K562 (cell line): ENCODE data around the gene NUP98. TPM values are rescaled to one million over a fixed set of nuclear protein-coding genes. Genes with fewer than 3 reads are reported as not detected.
A peak's percentile ranks its signal among the peaks of the same experiment; 100 is the strongest.

Source experiments
- CBX3 ChIP-seq, 2 experiments: IDR thresholded peaks; 1 replicate in 1 of 2; 2 replicates in 1 of 2; pipeline ENCODE4 v1.6.1; 2012; ENCODE audit warnings: inconsistent platforms in 2 of 2, low read length in 2 of 2, borderline replicate concordance in 1 of 2, control low read depth in 1 of 2
- CEBPG ChIP-seq, 3 experiments: fragments of 200-800 bp in 1 of 3; sonication (Bioruptor generic) in 1 of 3; sonication (generic) in 1 of 3; formaldehyde crosslinking in 1 of 3; IDR thresholded peaks in 2 of 3; conservative IDR thresholded peaks in 1 of 3; 2 replicates each; pipeline versions ENCODE4 v1.6.1 to v1.8.0; 2016 to 2022; ENCODE audit warnings: missing compliant biosample characterization in 2 of 3, missing genetic modification characterization in 2 of 3, mild to moderate bottlenecking in 1 of 3, missing genetic modification reagents in 1 of 3
- HMG20A ChIP-seq: fragments of 450-650 bp; formaldehyde crosslinking; conservative IDR thresholded peaks from 2 replicates; pipeline ENCODE4 v1.4.0; 2020; ENCODE audit warnings: mild to moderate bottlenecking, mixed read lengths
- RBM34 ChIP-seq: fragments of 200-400 bp; formaldehyde crosslinking; IDR thresholded peaks from 2 replicates; pipeline ENCODE4 v1.6.1; 2018; ENCODE audit warnings: low read length, borderline replicate concordance; ENCODE audit not compliant: insufficient read depth
- RHOXF2B ChIP-seq: fragments of 250-450 bp; sonication (Bioruptor Pico); conservative IDR thresholded peaks from 2 replicates; pipeline ENCODE4 v1.5.1; 2021
- TFAP4 ChIP-seq: sonication (generic); formaldehyde crosslinking; IDR thresholded peaks from 2 replicates; pipeline ENCODE4 v1.8.0; 2022; ENCODE audit warnings: missing genetic modification reagents, mild to moderate bottlenecking, moderate library complexity, borderline replicate concordance
- TRIM28 ChIP-seq: fragments of 450-650 bp; IDR thresholded peaks from 2 replicates; pipeline ENCODE4 v1.6.1; 2017
- ZFX ChIP-seq: sonication (generic); formaldehyde crosslinking; IDR thresholded peaks from 2 replicates; pipeline ENCODE4 v1.8.0; 2022; ENCODE audit warnings: mild to moderate bottlenecking, missing genetic modification reagents, moderate library complexity
- ZNF174 ChIP-seq: fragments of 250-450 bp; sonication (Bioruptor Pico); IDR thresholded peaks from 2 replicates; pipeline ENCODE4 v1.4.0; 2020; ENCODE audit warnings: mild to moderate bottlenecking
- ZNF668 ChIP-seq: fragments of 250-450 bp; sonication (Bioruptor Pico); IDR thresholded peaks from 2 replicates; pipeline ENCODE4 v1.8.0; 2022; ENCODE audit warnings: mild to moderate bottlenecking, inconsistent platforms
- polyA plus RNA-seq, 8 experiments: library from polyadenylated mRNA; depleted of rRNA in 4 of 8; stranded (reverse) in 5 of 8; unstranded in 3 of 8; fragments of >200 nt; fragmentation: Nextera tagmentation in 2 of 8; fragmentation: Illumina TruSeq in 1 of 8; extraction: Ambion mirVana in 2 of 8; extraction: Trizol in 1 of 8; gene quantifications; 2 replicates each; pipeline versions ENCODE4 v1.2.1 to v1.2.3, GENCODE V29; 2011 to 2014; ENCODE audit warnings: inconsistent platforms in 1 of 8, missing spikeins in 1 of 8
- total RNA-seq, 7 experiments: library from RNA; depleted of rRNA in 6 of 7; stranded (reverse); fragments of >200 nt in 6 of 7; fragmentation: Illumina TruSeq in 2 of 7; extraction: Trizol in 2 of 7; gene quantifications; 2 replicates each; pipeline versions ENCODE4 v1.2.1 to v1.2.3, GENCODE V29; 2011 to 2021; ENCODE audit warnings: low replicate concordance in 1 of 7
- TF ChIP-seq, protein P1 (sequence below): fragments of 250-450 bp; sonication (Bioruptor Pico); IDR thresholded peaks from 2 replicates; pipeline ENCODE4 v1.9.0; 2021; ENCODE audit warnings: mild to moderate bottlenecking, inconsistent platforms

Gene NUP98
- total and polyA plus RNA-seq, 9 of the 15 experiments (the other 6 are each of a cell fraction or from before 2014, with no cell fraction given): 45.1 to 196 (median 130) TPM

- TF ChIP-seq ZFX (peak; percentile 88), CEBPG (CRISPR knock-in tag; IDR thresholded peaks at IDR 0.05) (0 out of 2 replicates have a peak, but pooled peaks have one; percentile 5), CEBPG (tag; conservative IDR thresholded peaks at IDR 0.05 in 1 of 2, IDR thresholded peaks at IDR 0.05 in 1 of 2) (no peak), ZNF174 (no peak), TFAP4 (CRISPR knock-in tag) (peak; percentile 38; the same call in 1 of the 2 replicates), HMG20A (CRISPR knock-in tag) (no peak), TRIM28 (no peak), RBM34 (no peak), ZNF668 (CRISPR knock-in tag) (no peak), RHOXF2B (CRISPR knock-in tag) (no peak), CBX3 (IDR thresholded peaks at IDR 0.05; ENCODE audit: borderline replicate concordance in 1 of 2, low read length in 2 of 2) (no peak)
- TF ChIP-seq, protein P1, sequence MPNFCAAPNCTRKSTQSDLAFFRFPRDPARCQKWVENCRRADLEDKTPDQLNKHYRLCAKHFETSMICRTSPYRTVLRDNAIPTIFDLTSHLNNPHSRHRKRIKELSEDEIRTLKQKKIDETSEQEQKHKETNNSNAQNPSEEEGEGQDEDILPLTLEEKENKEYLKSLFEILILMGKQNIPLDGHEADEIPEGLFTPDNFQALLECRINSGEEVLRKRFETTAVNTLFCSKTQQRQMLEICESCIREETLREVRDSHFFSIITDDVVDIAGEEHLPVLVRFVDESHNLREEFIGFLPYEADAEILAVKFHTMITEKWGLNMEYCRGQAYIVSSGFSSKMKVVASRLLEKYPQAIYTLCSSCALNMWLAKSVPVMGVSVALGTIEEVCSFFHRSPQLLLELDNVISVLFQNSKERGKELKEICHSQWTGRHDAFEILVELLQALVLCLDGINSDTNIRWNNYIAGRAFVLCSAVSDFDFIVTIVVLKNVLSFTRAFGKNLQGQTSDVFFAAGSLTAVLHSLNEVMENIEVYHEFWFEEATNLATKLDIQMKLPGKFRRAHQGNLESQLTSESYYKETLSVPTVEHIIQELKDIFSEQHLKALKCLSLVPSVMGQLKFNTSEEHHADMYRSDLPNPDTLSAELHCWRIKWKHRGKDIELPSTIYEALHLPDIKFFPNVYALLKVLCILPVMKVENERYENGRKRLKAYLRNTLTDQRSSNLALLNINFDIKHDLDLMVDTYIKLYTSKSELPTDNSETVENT: no peak
Observed at GRCh38 chr11:3642071-3642951, 155.0 kb downstream of the NUP98 start (continued).
